GM12878 (cell line): ENCODE results near the gene ATL2.

Experiments
- ATF3 ChIP-seq: IDR thresholded peaks from 2 replicates; pipeline ENCODE4 v1.6.1; 2011; ENCODE audit warnings: low read depth, mild to moderate bottlenecking, low read length, moderate library complexity, borderline replicate concordance; ENCODE audit errors: extremely low read depth
- CBFB ChIP-seq: IDR thresholded peaks from 2 replicates; pipeline ENCODE4 v1.6.1; 2016; ENCODE audit warnings: antibody characterized with exemption, low read depth
- CTCF ChIP-seq, 3 experiments: IDR thresholded peaks in 2 of 3; conservative IDR thresholded peaks in 1 of 3; 2 replicates each; pipeline ENCODE4 v1.5.1; 2011; ENCODE audit warnings: low read depth in 3 of 3, low read length in 3 of 3, mild to moderate bottlenecking in 3 of 3, control low read depth in 2 of 3, moderate library complexity in 2 of 3, inconsistent platforms in 1 of 3, mixed read lengths in 1 of 3; ENCODE audit not compliant: control insufficient read depth in 2 of 3, insufficient read depth in 1 of 3; ENCODE audit errors: extremely low read depth in 1 of 3
- E2F8 ChIP-seq: fragments of 450-650 bp; IDR thresholded peaks from 2 replicates; pipeline ENCODE4 v1.6.1; 2018; ENCODE audit warnings: mild to moderate bottlenecking, low read depth, moderate library complexity; ENCODE audit not compliant: partially characterized antibody
- EP300 ChIP-seq, 2 experiments: fragments of 150-350 bp in 1 of 2; IDR thresholded peaks; 2 replicates each; pipeline ENCODE4 v1.6.1; 2011 to 2012; ENCODE audit warnings: low read depth in 2 of 2, low read length in 2 of 2, borderline replicate concordance in 1 of 2, improper control_type of control experiment in 1 of 2, inconsistent platforms in 1 of 2; ENCODE audit not compliant: control insufficient read depth in 1 of 2
- GATAD2B ChIP-seq: fragments of 450-650 bp; conservative IDR thresholded peaks from 2 replicates; pipeline ENCODE4 v1.6.1; 2017; ENCODE audit warnings: low read depth, mild to moderate bottlenecking, moderate library complexity
- JUNB ChIP-seq: IDR thresholded peaks from 2 replicates; pipeline ENCODE4 v1.6.1; 2016; ENCODE audit warnings: antibody characterized with exemption, mild to moderate bottlenecking
- KAT2A ChIP-seq: conservative IDR thresholded peaks from 2 replicates; pipeline ENCODE4 v1.6.1; 2011; ENCODE audit warnings: low read depth, low read length; ENCODE audit not compliant: control insufficient read depth
- NR2C1 ChIP-seq: fragments of 450-650 bp; IDR thresholded peaks from 2 replicates; pipeline ENCODE4 v1.6.1; 2017; ENCODE audit warnings: antibody characterized with exemption, mild to moderate bottlenecking, moderate library complexity
- POLR2A ChIP-seq: IDR thresholded peaks from 2 replicates; pipeline ENCODE4 v1.6.1; 2011; ENCODE audit warnings: low read depth, mild to moderate bottlenecking, low read length
- YY1 ChIP-seq: IDR thresholded peaks from 2 replicates; pipeline ENCODE4 v1.6.1; 2011; ENCODE audit warnings: low read depth, mild to moderate bottlenecking, low read length
- ZNF592 ChIP-seq: fragments of 450-650 bp; IDR thresholded peaks from 2 replicates; pipeline ENCODE4 v1.6.1; 2017; ENCODE audit warnings: mild to moderate bottlenecking, moderate library complexity
- ZZZ3 ChIP-seq: IDR thresholded peaks from 2 replicates; pipeline ENCODE4 v1.6.1; 2011; ENCODE audit warnings: low read depth; ENCODE audit not compliant: control insufficient read depth, insufficient read length

- no peak for TF ChIP-seq ATF3
- peak; percentile 45 to 59 (median 49); a peak in 4 of 6 replicates for TF ChIP-seq CTCF (IDR thresholded peaks at IDR 0.05 in 2 of 3, conservative IDR thresholded peaks at IDR 0.05 in 1 of 3; ENCODE audit: control insufficient read depth in 2 of 3, extremely low read depth in 1 of 3, insufficient read depth in 1 of 3, low read depth in 3 of 3, low read length in 3 of 3)
- TF ChIP-seq POLR2A = no peak; the same call in none of the 2 replicates
- no peak for TF ChIP-seq NR2C1
- TF ChIP-seq YY1 = no peak
- TF ChIP-seq CBFB = 0 out of 2 replicates have a peak, but pooled peaks have one; percentile 8
- peak; percentile 96 for TF ChIP-seq GATAD2B
- TF ChIP-seq JUNB = no peak; the same call in 1 of the 2 replicates
- no peak for TF ChIP-seq KAT2A
- TF ChIP-seq E2F8 = no peak
- TF ChIP-seq EP300 (IDR thresholded peaks at IDR 0.05; ENCODE audit: borderline replicate concordance in 1 of 2, control insufficient read depth in 1 of 2, low read depth in 2 of 2, low read length in 2 of 2) = no peak
- no peak for TF ChIP-seq ZNF592
- no peak for TF ChIP-seq ZZZ3
Measured at GRCh38 chr2:38376346-38377049, 575 bp downstream of the ATL2 start.
